GM19035 (cell line): ENCODE results near the gene LRRFIP2.
"Not testable (repeated sequence)": the region's sequence is repeated elsewhere in the genome, so short reads cannot be mapped to it uniquely, and the experiment has no call there.

Experiments
- ATAC-seq: cut with Tn5 transposase; IDR thresholded peaks from one replicate; pipeline ENCODE4 v1.9.1; 2021; ENCODE audit not compliant: unreplicated experiment

The LRRFIP2 gene

DNA sequence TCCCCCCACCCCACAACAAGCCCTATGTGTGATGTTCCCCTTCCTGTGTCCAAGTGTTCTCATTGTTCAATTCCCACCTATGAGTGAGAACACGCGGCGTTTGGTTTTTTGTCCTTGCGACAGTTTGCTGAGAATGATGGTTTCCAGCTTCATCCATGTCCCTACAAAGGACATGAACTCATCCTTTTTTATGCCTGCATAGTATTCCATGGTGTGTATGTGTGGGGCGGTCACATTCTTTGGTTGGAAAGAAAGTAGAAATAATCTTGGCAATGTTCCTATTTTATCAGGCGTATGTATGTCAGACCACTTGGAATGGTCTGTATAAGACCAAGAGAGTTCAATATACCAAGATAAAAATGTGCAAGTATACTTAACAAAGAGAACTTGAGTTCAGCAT is 52.3 kb downstream of the LRRFIP2 start:
- not testable (repeated sequence) for ATAC-seq

DNA sequence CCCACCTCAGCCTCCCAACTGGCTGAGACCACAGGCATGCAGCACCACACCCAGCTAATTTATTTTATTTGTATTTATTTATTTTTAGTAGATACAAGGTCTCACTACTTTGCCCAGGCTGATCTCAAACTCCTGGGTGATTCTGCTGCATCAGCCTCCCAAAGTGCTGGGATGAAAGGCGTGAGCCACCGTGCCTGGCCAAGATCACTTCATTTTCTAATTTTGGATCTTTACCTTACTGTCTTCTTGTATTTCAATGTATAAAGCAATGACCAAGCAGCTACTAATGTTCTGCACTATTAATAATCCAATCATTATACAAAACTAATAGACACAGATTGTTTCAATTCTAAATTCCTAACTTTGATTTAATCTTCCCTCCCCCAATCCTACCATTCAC is 56.2 kb downstream of the LRRFIP2 start:
- ATAC-seq, result no peak

DNA sequence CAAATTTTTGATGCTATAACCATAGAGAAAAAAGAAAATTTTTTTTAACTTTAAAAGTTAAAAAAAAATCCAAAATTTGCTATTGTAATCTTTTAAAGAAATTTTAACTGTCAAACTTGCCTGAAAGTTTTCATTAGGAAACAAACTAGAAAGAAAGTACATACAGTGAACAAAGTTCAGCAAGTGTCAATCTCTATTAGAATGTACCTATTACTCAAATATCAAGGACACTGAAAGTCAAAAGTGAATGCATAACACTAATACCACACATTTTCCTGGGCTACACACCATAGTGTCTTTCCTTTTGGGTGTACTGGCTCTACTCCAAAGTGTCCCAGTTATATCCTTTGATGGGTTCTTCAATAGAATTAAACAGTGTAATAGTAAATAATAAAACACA is 56.8 kb downstream of the LRRFIP2 start:
- ATAC-seq, result no peak

DNA sequence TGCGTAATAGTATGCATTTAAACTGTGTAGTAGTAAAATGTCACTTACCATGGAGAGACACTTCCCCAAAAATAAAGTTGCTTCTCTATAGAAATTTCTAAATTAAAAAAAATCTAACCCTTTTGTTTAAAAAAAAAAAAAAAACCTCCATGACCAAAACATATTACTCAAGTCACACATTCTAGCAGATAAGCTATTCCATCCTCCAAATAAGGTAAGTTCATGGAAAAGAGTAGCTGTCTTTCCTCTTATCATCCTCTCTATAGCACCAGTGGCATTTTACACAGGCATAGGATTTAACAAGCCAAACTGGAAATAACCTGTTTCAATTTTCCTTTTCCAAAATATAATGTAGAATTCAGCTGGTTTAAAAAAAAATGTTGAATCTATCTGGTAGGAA is 57.4 kb downstream of the LRRFIP2 start:
- ATAC-seq, result no peak

DNA sequence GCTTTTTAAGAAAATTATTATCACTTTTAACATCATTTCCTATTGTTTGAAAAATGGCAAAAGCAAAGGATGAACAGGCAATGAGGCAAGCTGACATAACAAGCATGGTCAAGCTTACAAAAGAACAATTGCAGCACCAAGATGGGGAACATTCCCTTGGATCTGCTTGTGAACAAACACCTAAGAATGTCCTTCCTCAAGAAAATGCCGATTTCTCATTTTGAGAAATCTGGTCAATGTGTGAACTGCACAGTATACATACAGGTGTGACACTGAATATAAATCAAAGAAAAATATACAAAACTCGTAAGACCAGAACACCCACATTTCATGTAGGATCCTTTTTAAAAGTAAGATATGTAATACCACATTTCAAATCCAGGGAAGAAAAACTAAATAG is 58.9 kb downstream of the LRRFIP2 start:
- ATAC-seq, result no peak

DNA sequence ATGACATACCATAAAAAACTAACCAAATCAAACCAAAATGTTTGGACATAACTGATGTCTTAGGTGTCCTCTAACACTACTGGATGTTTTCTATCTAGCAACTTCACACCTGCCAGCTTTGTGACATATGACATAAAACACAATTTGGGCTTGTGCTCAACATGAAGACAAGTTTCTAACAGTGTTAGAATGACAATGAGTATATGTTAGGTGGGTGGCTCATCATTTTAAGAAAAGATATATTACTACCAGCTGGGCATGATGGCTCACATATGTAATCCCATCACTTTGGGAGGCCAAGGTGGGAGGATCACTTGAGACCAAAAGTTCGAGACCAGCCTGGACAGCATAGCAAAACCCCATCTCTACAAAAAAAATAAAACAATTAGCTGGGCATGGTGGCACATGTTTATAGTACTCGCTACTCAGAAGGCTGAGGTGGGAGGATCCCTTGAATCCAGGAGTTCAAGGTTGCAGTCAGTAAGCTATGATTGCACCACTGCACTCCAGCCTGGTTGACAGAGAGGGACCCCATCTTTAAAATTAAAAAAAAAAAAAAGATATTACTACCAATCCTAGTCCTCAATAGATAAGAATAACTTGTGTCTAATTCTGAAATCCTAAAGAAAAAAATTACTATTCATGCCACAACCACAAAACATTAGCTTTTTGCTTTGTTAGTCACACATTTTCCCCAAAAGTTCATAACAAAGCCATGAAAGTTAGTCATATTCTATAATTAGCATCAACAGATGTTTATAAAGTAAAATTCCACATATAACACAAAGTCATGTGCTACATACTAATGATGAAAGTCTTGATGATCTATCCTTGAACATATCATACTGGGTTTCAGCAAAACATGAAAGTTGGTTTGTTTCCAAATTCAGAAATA is 59.9 kb downstream of the LRRFIP2 start:
- ATAC-seq, result no peak

DNA sequence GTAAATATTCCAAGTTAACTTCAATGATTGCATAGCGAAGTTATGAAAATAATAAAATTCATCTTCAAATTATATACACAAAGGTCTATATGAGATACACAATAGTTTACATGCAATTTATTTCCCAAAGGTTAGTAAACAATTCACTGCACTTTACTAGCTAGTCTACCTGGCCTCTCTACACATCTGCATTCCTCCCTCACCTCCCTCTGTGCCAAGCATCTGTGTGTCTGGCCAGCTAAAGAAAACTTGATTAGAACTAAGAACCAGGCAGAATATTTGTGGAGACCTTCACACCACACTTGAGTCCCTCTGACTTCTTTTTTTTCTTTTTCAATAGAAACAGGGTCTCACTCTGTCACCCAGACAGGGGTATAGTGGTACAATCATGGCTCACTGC is 61.4 kb downstream of the LRRFIP2 start:
- ATAC-seq, result no peak

DNA sequence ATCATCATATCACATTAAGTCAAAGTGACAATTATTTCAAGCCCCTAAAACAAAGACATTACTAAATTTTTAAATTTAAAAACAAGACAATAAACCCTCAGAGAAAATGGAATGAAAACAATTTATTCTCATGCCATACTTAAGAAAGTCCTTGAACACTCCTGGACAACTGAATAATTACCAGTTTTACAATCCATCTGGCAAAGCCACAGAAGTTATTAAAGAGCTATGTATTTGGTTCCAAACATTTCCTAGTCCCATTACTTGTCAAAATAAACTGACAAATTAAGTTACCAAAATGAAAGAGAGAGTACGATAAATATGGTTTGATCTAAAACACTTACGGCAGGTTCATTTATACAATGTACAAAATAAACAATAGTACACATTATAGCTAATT is 63.2 kb downstream of the LRRFIP2 start:
- no peak for ATAC-seq

DNA sequence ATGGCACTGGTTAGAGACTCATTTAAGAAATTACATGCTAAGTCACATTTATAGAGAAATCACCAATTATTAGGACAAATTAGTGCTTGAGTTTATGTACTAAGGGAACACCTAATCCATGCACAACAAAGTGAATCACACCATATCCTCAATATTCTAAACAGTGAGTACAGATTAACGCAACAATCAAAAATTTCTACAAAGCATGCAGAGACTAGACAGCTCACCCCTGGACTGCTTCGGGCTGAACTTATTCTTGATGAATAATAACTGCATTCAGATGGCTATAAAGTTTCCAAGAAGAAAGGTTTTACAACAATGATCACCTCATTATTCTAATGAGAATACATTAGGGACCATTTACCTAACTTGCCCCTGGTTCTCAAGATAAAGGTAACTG is 66.5 kb downstream of the LRRFIP2 start:
- no peak for ATAC-seq

DNA sequence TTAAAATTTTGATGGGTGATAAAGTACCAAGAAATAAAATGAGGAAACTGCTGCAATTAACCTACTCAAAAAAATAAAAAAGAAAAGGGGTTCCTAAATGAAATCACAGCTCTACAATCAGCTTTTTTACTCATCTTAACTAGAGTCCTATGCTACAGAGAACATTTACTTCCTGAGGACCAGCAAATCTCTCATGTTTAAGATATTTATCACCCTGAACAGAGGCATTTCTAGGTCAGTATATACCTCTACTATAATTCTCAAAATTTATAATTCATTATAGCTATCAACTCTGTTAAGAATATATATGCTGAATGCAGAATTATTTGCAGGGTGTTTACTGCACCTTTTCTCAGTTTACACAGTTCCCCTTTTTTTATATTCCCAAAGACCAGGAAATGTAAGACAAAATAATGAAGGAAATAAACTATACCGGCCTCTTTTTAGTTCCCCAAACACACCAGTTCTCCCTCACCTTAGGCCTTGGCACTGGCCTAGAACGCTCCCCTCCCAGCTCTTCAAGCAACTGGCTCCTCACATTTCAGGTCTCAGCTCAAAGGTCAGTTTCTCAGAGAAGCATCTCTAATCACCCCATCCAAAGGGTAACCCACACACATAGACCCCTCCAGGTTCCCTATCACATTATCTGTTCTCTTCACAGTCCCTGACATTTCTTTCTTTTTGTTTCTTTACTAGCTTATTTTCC is 71.1 kb downstream of the LRRFIP2 start:
- ATAC-seq, result no peak

DNA sequence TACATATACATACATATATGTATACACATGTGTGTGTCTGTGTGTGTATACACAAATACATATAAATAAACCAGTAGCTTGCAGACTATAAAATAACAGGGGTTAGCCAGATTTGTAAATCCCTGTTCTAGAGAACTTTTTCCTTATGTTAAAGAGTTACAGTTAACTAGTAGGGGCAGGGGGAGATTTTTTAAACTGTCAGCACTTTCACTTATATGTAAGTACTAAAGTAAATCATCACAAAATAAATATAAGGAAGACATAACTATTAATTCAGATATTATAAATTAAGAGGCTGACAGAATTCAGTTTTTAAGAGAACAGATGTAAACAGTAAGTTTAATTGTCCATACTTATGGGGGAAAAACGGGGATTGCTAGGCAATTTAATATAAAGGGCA is 74.0 kb downstream of the LRRFIP2 start:
- ATAC-seq, result no peak

DNA sequence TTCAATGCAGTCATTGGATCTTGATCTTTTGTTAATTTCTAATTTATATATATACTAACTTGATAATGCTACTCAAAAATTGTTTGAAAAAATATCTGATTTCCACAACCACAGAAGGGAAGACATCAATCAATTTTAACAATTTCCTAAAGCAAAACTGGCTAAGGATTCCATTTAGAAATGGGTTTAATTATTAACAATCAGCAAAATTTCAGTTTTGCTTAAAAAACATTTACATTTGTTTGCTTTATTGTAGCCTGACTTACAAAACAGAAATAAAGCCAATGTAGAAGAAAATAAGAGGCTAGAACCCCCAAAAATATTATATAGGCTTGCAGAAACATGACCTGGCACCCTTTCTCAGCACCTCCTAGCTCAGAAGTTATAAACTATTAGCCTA is 74.9 kb downstream of the LRRFIP2 start:
- ATAC-seq, result no peak

DNA sequence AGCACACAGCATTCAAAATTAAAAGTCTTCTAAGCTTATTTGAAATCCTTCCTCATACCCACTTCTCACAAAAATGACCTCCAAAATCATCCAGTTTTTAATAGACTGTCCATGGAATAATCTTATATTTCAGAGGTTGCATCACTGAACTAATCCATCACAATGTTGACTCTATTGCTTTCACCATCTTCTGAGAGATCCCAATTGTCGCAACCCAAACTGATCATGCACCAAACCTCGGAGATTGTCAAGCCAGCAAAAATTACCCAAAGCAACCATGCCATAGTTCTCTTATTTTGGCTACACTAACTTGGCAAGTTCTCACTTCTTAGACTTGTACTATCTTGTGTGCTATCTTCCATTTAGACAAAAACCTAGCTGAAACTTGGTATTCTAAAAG is 75.5 kb downstream of the LRRFIP2 start:
- no peak for ATAC-seq

DNA sequence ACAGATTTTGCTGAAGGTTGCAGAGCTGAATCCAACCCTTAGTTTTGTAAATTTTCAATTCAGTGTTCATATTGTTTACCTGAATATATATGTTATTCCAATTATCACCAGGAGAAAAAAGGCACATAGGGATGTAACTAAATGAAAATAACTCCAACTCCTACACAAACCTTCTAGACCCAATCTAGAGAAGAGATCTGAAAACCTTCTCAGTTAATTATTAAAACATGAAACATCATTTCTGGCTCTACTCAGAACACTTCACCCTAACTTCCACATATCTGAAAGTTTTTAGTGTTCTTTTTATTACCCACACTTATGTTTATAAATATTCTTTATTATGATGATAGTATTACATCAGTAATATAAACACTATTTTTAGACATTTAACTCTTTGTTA is 76.6 kb downstream of the LRRFIP2 start:
- ATAC-seq, result no peak

DNA sequence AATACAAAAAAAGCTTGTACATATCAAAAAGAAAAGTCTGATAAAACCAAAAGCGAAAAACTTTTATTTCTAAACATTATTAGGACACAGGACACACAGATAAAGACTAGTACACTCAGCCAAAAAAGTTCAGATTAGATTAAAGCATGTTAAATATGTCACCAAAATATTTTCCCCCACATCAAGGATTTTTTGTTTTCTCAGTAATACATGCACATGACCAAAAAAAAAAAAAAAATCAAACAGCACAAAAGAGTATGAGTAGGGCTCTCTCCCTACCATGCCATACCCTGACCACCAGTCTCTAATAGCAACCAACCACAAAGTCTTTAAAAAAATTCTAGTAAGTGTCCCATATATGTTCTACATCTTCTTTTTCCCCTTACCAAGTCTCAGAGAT is 77.4 kb downstream of the LRRFIP2 start:
- no peak for ATAC-seq

DNA sequence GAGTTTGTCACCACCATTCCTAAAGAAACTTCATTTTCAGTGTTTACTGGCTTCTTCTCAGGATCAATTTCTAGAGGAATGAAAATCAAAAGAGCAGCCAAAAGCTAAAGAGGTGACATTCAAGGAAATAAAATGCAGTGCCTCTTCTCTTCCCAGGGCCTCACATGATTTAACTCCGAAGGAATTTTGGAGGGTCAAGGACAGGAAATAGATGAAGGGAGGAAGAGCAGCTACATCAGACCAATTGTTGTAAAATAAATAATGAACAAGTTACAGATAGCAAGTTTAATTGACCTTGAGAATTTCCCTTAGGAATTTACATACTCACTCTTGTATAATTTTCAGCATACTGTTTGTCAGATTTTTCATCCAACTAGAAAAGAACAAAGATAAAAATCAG is 78.1 kb downstream of the LRRFIP2 start:
- no peak for ATAC-seq

DNA sequence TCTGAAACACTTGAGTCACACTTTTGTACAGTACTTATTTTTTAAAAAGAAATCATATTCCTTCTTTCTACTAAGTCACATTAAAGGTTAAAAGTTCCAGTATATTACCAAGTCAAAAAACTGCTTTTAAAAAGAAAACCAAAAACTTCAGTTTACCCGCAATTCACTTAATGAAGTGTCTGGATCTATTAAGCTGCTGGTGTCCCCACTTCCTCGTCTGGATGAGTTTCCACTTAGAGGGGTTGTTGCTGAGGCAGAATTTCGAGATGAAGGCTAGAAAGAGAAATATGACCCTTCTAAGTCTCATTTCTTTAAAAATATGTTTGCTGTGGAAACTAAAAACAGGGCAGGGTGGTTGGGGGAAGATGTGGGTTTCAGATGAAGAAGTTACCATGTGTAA is 79.7 kb downstream of the LRRFIP2 start:
- ATAC-seq, result no peak

DNA sequence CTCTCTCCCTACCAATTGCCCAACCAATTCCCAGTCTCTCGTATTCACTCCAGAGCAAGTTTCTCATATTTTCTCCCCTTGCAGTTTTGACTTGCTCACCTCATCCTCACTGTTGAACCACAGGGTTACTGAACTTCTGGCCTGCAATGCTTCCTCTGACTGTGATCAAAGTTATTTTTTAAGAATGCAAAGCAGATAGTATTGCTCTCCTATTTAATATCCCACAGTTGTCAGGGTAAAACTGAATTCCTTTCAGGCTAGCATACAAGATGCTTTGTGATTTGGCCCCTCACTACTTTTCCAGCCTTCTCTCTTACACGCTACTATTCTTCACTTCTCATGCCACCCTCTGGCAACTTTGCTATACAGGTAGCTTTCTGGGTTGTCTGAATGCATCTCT is 80.9 kb downstream of the LRRFIP2 start:
- ATAC-seq, result no peak

DNA sequence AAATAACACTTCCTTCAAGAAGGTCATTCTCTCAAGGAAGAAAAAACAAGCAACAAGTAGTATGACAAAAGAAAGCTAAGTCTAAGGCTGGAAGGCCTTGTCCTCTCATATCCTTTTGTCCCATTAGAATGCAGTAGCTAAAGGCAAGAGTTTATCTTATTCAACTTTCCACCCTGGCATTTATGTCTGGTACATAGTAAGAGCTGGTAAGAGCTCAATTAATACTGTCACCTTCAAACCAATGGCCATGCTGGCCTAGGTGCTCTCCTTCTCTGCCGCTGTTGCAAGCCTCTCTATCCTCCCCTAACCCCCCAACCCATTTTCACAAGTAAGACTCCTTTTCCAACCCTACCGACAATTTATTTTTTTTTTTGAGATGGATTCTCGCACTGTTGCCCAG is 81.9 kb downstream of the LRRFIP2 start:
- no peak for ATAC-seq

DNA sequence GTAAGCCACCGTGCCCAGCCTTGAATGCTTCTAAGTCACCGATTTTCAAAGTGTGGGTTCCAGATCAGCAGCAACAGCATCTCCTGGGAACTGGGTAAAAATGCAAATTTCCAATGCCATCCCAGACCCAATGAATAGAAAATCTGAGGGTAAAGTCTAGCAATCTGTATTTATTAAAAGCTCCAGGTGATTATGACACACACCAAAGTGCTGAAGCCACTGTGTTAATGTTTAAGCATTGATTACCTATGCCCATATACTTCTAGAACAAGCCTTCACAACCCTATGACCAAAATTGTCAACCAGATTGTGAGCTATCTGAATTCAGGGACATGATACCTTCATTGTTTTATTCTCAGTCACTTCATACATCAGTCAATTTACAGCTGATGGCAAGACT is 86.5 kb downstream of the LRRFIP2 start:
- ATAC-seq, result no peak

DNA sequence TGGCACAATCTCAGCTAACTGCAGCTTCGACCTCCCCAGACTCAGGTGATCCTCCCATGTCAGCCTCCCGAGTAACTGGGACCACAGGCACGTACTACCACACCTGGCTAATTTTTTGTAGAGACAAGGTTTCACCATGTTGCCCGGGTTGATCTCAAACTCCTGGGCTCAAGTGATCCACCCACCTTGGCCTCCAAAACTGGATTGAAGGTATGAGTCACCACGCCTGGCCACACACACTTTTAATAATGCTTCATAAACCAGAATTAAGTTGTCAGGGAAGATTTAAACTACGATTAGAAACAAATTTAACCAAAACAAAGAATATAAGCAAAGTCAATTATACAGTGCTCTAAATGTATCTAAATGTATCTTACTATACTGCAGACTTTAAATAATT is 87.5 kb downstream of the LRRFIP2 start:
- no peak for ATAC-seq

DNA sequence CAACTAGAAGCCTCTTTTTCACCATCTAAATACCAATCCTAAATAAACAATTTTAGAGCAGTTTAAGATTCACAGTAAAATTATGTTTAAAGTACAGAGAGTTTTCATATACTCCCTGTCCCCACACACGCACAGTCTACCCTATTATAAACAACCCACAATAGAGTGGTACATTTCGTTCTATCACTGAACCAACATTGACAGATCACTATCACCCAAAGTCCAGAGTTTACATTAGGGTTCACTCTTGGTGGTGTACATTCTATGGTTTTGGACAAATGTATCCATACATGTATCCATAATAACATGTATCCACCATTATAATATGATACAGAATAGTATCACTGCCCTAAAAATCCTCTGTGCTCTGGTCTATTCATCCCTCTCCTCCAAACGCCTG is 92.1 kb downstream of the LRRFIP2 start:
- no peak for ATAC-seq

DNA sequence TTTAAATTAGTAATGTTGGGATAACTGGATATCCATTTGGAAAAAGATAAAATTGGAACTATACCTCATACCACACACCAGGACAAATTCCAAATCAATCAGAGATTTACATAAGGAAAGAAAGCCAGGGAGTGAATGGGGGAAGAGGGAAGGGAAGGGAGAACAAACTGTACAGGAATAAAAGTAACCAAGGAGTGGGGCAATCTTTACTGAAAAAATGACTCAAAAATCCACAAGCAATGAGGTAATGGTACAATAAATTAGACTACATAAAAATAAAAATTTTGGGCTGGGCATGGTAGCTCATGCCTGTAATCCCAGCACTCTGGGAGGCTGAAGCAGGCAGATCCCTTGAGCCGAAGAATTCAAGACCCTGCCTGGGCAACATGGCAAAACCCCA is 98.4 kb downstream of the LRRFIP2 start:
- ATAC-seq, result no peak
